ENCODE data around the gene GRK5. TPM values are rescaled to one million over a fixed set of nuclear protein-coding genes. Genes with fewer than 3 reads are reported as not detected.

The GRK5 gene
- total RNA-seq, 1 donor from 2014 or later, result 4.3 TPM

DNA sequence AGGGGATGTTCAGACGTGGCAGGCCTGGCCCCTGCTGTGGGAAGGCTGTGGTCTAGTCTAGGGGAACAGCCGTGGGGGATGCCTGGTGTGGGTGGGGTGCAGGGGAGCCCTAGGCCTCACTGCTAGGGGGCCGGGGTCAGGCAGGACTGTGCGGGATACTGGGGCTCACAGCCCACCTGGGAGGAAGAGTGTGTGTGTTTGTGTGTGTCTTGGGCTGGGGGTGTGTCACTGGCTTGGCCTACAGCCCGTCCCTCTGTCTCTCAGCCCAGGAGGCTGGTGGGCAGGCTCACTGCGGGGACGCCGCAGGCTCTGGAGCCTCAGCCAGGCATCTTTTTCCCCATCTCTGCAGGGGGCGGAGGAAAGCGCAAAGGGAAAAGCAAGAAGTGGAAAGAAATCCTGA is 118.8 kb downstream of the GRK5 start:
- Histone ChIP-seq H3K79me2 (ENCODE audit: low read depth) (no peaks in the 10 kb centered on the region), H3K27ac (no peak overlapping the region), H3K4me3 (no peak overlapping the region), H3K9me3 (ENCODE audit: low read depth) (no peaks in the 10 kb centered on the region), H3F3A (ENCODE audit: low read depth) (no peaks in the 10 kb centered on the region), H2AFZ (replicated peaks) (no peak overlapping the region), H3K9ac (no peak overlapping the region), H3K4me2 (peak overlapping the region; percentile 5), H4K20me1 (ENCODE audit: low read depth) (no peaks in the 10 kb centered on the region), H3K27me3 (no peaks in the 10 kb centered on the region), H3K36me3 (no peaks in the 10 kb centered on the region), H3K4me1 (peaks cover 23% of the 10 kb centered on the region)
- H3K4me1 Mint-ChIP-seq, result peaks cover 37% of the 10 kb centered on the region
- no peak overlapping the region for H3K27ac Mint-ChIP-seq
- peaks cover 4% of the 10 kb centered on the region for H3K27me3 Mint-ChIP-seq (ENCODE audit: insufficient read depth, low read depth)
- no peaks in the 10 kb centered on the region for H3K9me3 Mint-ChIP-seq
- DNase-seq (ENCODE audit: low spot score), result peak; percentile 39
- H3K4me3 Mint-ChIP-seq, result no peak overlapping the region
- no peak for TF ChIP-seq EZH2 (IDR thresholded peaks at IDR 0.05)
- no peak for TF ChIP-seq CTCF (IDR thresholded peaks at IDR 0.05)
- TF ChIP-seq EZH2phosphoT487 (IDR thresholded peaks at IDR 0.05), result no peak
- no peaks in the 10 kb centered on the region for H3K36me3 Mint-ChIP-seq

- H3K9me3 ChIP-seq (ENCODE audit: low read depth), result no peaks in the 10 kb centered on the region
- H3K9ac ChIP-seq, result no peak overlapping the region
- Mint-ChIP-seq H3K36me3 (no peaks in the 10 kb centered on the region), H3K27ac (no peak overlapping the region), H3K4me3 (no peak overlapping the region), H3K27me3 (ENCODE audit: insufficient read depth, low read depth) (peaks cover 6% of the 10 kb centered on the region), H3K9me3 (no peaks in the 10 kb centered on the region), H3K4me1 (peaks cover 42% of the 10 kb centered on the region)
- TF ChIP-seq CTCF (IDR thresholded peaks at IDR 0.05), result no peak
- TF ChIP-seq EZH2 (IDR thresholded peaks at IDR 0.05), result no peak
- TF ChIP-seq EZH2phosphoT487 (IDR thresholded peaks at IDR 0.05), result no peak
- no peaks in the 10 kb centered on the region for H3K27me3 ChIP-seq
- H3K4me2 ChIP-seq, result no peak overlapping the region
- no peaks in the 10 kb centered on the region for H3K79me2 ChIP-seq (ENCODE audit: low read depth)
- peaks cover 23% of the 10 kb centered on the region for H3K4me1 ChIP-seq
- no peaks in the 10 kb centered on the region for H3F3A ChIP-seq (ENCODE audit: low read depth)
- no peak for DNase-seq (ENCODE audit: low spot score)
- no peaks in the 10 kb centered on the region for H3K36me3 ChIP-seq
- no peak overlapping the region for H2AFZ ChIP-seq (replicated peaks)
- no peak overlapping the region for H3K27ac ChIP-seq
- no peak overlapping the region for H3K4me3 ChIP-seq
- no peaks in the 10 kb centered on the region for H4K20me1 ChIP-seq (ENCODE audit: low read depth)
Measured at GRCh38 chr10:119327096-119327745, 119.8 kb downstream of the GRK5 start.

GRCh38 chr10:119328223-119328622 is 120.9 kb downstream of the GRK5 start:
- Histone ChIP-seq H3F3A (ENCODE audit: low read depth) (no peaks in the 10 kb centered on the region), H3K4me3 (no peak overlapping the region), H3K36me3 (no peaks in the 10 kb centered on the region), H4K20me1 (ENCODE audit: low read depth) (no peaks in the 10 kb centered on the region), H3K79me2 (ENCODE audit: low read depth) (no peaks in the 10 kb centered on the region), H3K9me3 (ENCODE audit: low read depth) (no peaks in the 10 kb centered on the region), H3K27ac (no peak overlapping the region), H2AFZ (replicated peaks) (no peak overlapping the region), H3K4me1 (peaks cover 23% of the 10 kb centered on the region), H3K9ac (no peak overlapping the region), H3K27me3 (no peaks in the 10 kb centered on the region), H3K4me2 (no peak overlapping the region)
- no peak overlapping the region for H3K27ac Mint-ChIP-seq
- H3K27me3 Mint-ChIP-seq (ENCODE audit: insufficient read depth, low read depth), result peaks cover 4% of the 10 kb centered on the region
- H3K9me3 Mint-ChIP-seq, result no peaks in the 10 kb centered on the region
- no peak for TF ChIP-seq EZH2 (IDR thresholded peaks at IDR 0.05)
- TF ChIP-seq EZH2phosphoT487 (IDR thresholded peaks at IDR 0.05), result no peak
- TF ChIP-seq CTCF (IDR thresholded peaks at IDR 0.05), result no peak
- no peaks in the 10 kb centered on the region for H3K36me3 Mint-ChIP-seq
- no peak overlapping the region for H3K4me3 Mint-ChIP-seq
- H3K4me1 Mint-ChIP-seq, result peaks cover 38% of the 10 kb centered on the region
- no peak for DNase-seq (ENCODE audit: low spot score)
